GM23338 (cell line): ENCODE data around the gene RGCC. TPM values are rescaled to one million over a fixed set of nuclear protein-coding genes. Genes with fewer than 3 reads are reported as not detected.

Experiments used
- ATAC-seq: fragments of 200-7000 bp; cut with Tn5 transposase; 3 replicates; pipeline ENCODE4 v1.9.1; 2020
- DNase-seq: peaks from one replicate; pipeline ENCODE4 v3.0.0-alpha.2; 2015; ENCODE audit warnings: low spot score
- H2AFZ ChIP-seq: fragments of 200-600 bp; sonication (generic); 2 replicates; pipeline ENCODE4 v1.8.0; 2016; ENCODE audit warnings: antibody characterized with exemption, mild to moderate bottlenecking, moderate library complexity
- H3F3A ChIP-seq: fragments of 200-600 bp; sonication (generic); replicated peaks from 2 replicates; pipeline ENCODE4 v1.8.0; 2017; ENCODE audit warnings: antibody characterized with exemption, mixed run types, low read depth
- H3K27ac ChIP-seq: fragments of 200-600 bp; sonication (generic); 2 replicates; pipeline ENCODE4 v1.6.1; 2016; ENCODE audit warnings: low read depth
- H3K27me3 ChIP-seq: fragments of 200-600 bp; sonication (generic); 2 replicates; pipeline ENCODE4 v1.8.0; 2016; ENCODE audit warnings: mild to moderate bottlenecking, mixed run types, moderate library complexity; ENCODE audit not compliant: insufficient read depth
- H3K36me3 ChIP-seq: fragments of 200-600 bp; sonication (generic); 2 replicates; pipeline ENCODE4 v1.8.0; 2016; ENCODE audit warnings: mild to moderate bottlenecking; ENCODE audit not compliant: insufficient read depth
- H3K4me1 ChIP-seq: fragments of 200-600 bp; sonication (generic); 2 replicates; pipeline ENCODE4 v1.8.0; 2016; ENCODE audit warnings: mild to moderate bottlenecking, moderate library complexity; ENCODE audit not compliant: insufficient read depth
- H3K4me2 ChIP-seq: fragments of 200-600 bp; sonication (generic); 2 replicates; pipeline ENCODE4 v1.7.1; 2017; ENCODE audit warnings: mixed run types
- H3K4me3 ChIP-seq: fragments of 200-600 bp; sonication (generic); 2 replicates; pipeline ENCODE4 v1.6.1; 2016; ENCODE audit warnings: mixed run types
- H3K79me2 ChIP-seq: fragments of 200-600 bp; sonication (generic); replicated peaks from 2 replicates; pipeline ENCODE4 v1.8.0; 2017; ENCODE audit warnings: mild to moderate bottlenecking; ENCODE audit not compliant: insufficient read depth
- H3K9me2 ChIP-seq: fragments of 200-600 bp; sonication (generic); 2 replicates; pipeline ENCODE4 v1.8.0; 2017; ENCODE audit not compliant: insufficient read depth
- H4K20me1 ChIP-seq: fragments of 200-600 bp; sonication (generic); replicated peaks from 2 replicates; pipeline ENCODE4 v1.8.0; 2017; ENCODE audit warnings: mild to moderate bottlenecking; ENCODE audit not compliant: insufficient read depth
- H3K27ac Mint-ChIP-seq: 2 replicates; pipeline ENCODE4 v1.8.0; 2020; ENCODE audit warnings: inconsistent platforms, mild to moderate bottlenecking, moderate library complexity, mixed read lengths
- H3K27me3 Mint-ChIP-seq: 3 replicates; pipeline ENCODE4 v1.8.0; 2022; ENCODE audit warnings: low read depth, mild to moderate bottlenecking, moderate library complexity, mixed read lengths, inconsistent platforms; ENCODE audit not compliant: insufficient read depth, poor library complexity
- H3K36me3 Mint-ChIP-seq: 3 replicates; pipeline ENCODE4 v1.8.0; 2021; ENCODE audit warnings: low read depth, mild to moderate bottlenecking, inconsistent platforms, moderate library complexity, mixed read lengths
- H3K4me1 Mint-ChIP-seq: 3 replicates; pipeline ENCODE4 v1.8.0; 2020; ENCODE audit warnings: mild to moderate bottlenecking, inconsistent platforms, mixed read lengths
- H3K4me3 Mint-ChIP-seq: 3 replicates; pipeline ENCODE4 v1.8.0; 2021; ENCODE audit warnings: moderate library complexity, mild to moderate bottlenecking, inconsistent platforms, mixed read lengths
- H3K9me3 Mint-ChIP-seq: 3 replicates; pipeline ENCODE4 v1.8.0; 2020; ENCODE audit warnings: moderate library complexity, mild to moderate bottlenecking, inconsistent platforms, mixed read lengths
- CREB1 ChIP-seq: fragments of 250-450 bp; sonication (Bioruptor Pico); IDR thresholded peaks from 2 replicates; pipeline ENCODE4 v1.5.0; 2020; ENCODE audit warnings: low read depth, mild to moderate bottlenecking, moderate library complexity
- EZH2 ChIP-seq: fragments of 200-600 bp; sonication (generic); IDR thresholded peaks from one replicate; pipeline ENCODE4 v1.8.0; 2017; ENCODE audit warnings: antibody characterized with exemption, mild to moderate bottlenecking, low read depth; ENCODE audit not compliant: unreplicated experiment
- POLR2AphosphoS5 ChIP-seq: IDR thresholded peaks from 2 replicates; pipeline ENCODE4 v1.6.1; 2016; ENCODE audit warnings: antibody characterized with exemption, low read depth
- STAT1 ChIP-seq: IDR thresholded peaks from one replicate; pipeline ENCODE4 v1.6.1; 2016; ENCODE audit warnings: antibody characterized with exemption; ENCODE audit not compliant: unreplicated experiment
- polyA plus RNA-seq: library from polyadenylated mRNA; unstranded; fragments of >200 nt; fragmentation: Nextera tagmentation; extraction: Ambion mirVana; gene quantifications from 2 replicates; pipeline ENCODE4 v1.2.1, GENCODE V29; 2016
- total RNA-seq: library from RNA; depleted of rRNA; stranded (reverse); fragments of >200 nt; shearing (Covaris generic); gene quantifications from 2 replicates; pipeline ENCODE4 v1.2.3, GENCODE V29; 2014
- TF ChIP-seq, protein P1 (sequence below), 2 experiments: fragments of 200-600 bp in 1 of 2; sonication (generic) in 1 of 2; conservative IDR thresholded peaks; 2 replicates each; pipeline versions ENCODE4 v1.5.1 to v1.6.1; 2016 to 2017; ENCODE audit warnings: antibody characterized with exemption in 2 of 2, low read depth in 2 of 2, mild to moderate bottlenecking in 2 of 2, moderate library complexity in 1 of 2
- TF ChIP-seq, protein P2 (sequence below): fragments of 250-450 bp; sonication (Bioruptor Pico); IDR thresholded peaks from 2 replicates; pipeline ENCODE4 v1.5.0; 2020; ENCODE audit warnings: mild to moderate bottlenecking, moderate library complexity

Gene RGCC
- total and polyA plus RNA-seq, 2 experiments from 2014 or later = 0.65 to 0.66 TPM

DNA sequence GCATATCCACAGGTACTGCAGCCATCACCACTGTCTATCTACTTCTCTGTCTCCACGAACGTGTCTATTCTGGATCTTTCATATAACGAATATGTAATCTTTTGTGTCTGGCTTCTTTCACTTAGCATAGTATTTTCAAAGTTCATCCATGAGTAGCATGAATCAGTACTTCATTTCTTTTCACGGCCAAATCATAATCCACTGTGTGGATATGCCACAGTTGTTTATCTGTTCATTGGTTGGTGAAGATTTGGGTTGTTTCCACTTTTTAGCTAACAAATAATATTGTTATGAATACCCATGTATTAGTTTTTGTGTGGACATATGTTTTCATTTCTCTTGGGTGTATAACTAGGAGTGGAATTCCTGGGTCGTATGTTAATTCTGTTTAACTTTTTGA is 14.4 kb downstream of the RGCC start (continued):
- TF ChIP-seq, protein P1, sequence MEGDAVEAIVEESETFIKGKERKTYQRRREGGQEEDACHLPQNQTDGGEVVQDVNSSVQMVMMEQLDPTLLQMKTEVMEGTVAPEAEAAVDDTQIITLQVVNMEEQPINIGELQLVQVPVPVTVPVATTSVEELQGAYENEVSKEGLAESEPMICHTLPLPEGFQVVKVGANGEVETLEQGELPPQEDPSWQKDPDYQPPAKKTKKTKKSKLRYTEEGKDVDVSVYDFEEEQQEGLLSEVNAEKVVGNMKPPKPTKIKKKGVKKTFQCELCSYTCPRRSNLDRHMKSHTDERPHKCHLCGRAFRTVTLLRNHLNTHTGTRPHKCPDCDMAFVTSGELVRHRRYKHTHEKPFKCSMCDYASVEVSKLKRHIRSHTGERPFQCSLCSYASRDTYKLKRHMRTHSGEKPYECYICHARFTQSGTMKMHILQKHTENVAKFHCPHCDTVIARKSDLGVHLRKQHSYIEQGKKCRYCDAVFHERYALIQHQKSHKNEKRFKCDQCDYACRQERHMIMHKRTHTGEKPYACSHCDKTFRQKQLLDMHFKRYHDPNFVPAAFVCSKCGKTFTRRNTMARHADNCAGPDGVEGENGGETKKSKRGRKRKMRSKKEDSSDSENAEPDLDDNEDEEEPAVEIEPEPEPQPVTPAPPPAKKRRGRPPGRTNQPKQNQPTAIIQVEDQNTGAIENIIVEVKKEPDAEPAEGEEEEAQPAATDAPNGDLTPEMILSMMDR (conservative IDR thresholded peaks at IDR 0.05; ENCODE audit: low read depth in 2 of 2) = no peak
- TF ChIP-seq STAT1 (no peak), CREB1 (CRISPR knock-in tag) (no peak), EZH2 (no peak), POLR2AphosphoS5 (no peak)

DNA sequence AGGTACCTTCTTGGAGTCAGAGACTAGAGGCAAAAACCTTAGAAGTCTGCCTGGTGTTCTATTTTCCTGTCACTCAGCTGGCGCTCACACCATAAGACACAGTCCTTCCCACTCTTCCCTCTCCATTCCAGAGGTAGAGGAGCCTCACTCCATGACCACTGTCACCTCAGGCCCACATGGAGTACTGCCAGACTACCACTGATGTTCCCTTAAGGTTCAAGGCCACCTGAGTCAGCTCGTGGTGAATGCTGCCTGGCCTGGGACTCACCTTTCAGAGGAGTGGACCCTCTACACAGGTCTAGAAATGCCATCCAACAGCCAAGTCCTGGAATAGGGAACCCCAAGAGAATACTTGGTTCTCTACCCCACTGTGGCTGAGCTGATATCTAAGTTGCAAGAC is 29.9 kb downstream of the RGCC start:
- no peaks in the 10 kb centered on the region for H3F3A ChIP-seq
- no peak overlapping the region for H2AFZ ChIP-seq
- H3K9me2 ChIP-seq = peaks cover 7% of the 10 kb centered on the region; the same call in 1 of the 2 replicates
- ATAC-seq (no peak), DNase-seq (no peak)
- H3K79me2 ChIP-seq = no peaks in the 10 kb centered on the region
- Mint-ChIP-seq H3K27ac (no peak overlapping the region), H3K36me3 (no peaks in the 10 kb centered on the region), H3K4me3 (no peak overlapping the region), H3K9me3 (no peaks in the 10 kb centered on the region; the same call in 2 of the 3 replicates), H3K4me1 (no peaks in the 10 kb centered on the region), H3K27me3 (no peaks in the 10 kb centered on the region)
- no peak overlapping the region for H3K4me2 ChIP-seq
- H4K20me1 ChIP-seq = no peaks in the 10 kb centered on the region
- no peak overlapping the region for H3K27ac ChIP-seq
- no peaks in the 10 kb centered on the region for H3K27me3 ChIP-seq
- H3K36me3 ChIP-seq = no peaks in the 10 kb centered on the region
- H3K4me3 ChIP-seq = no peak overlapping the region
- TF ChIP-seq, protein P2, sequence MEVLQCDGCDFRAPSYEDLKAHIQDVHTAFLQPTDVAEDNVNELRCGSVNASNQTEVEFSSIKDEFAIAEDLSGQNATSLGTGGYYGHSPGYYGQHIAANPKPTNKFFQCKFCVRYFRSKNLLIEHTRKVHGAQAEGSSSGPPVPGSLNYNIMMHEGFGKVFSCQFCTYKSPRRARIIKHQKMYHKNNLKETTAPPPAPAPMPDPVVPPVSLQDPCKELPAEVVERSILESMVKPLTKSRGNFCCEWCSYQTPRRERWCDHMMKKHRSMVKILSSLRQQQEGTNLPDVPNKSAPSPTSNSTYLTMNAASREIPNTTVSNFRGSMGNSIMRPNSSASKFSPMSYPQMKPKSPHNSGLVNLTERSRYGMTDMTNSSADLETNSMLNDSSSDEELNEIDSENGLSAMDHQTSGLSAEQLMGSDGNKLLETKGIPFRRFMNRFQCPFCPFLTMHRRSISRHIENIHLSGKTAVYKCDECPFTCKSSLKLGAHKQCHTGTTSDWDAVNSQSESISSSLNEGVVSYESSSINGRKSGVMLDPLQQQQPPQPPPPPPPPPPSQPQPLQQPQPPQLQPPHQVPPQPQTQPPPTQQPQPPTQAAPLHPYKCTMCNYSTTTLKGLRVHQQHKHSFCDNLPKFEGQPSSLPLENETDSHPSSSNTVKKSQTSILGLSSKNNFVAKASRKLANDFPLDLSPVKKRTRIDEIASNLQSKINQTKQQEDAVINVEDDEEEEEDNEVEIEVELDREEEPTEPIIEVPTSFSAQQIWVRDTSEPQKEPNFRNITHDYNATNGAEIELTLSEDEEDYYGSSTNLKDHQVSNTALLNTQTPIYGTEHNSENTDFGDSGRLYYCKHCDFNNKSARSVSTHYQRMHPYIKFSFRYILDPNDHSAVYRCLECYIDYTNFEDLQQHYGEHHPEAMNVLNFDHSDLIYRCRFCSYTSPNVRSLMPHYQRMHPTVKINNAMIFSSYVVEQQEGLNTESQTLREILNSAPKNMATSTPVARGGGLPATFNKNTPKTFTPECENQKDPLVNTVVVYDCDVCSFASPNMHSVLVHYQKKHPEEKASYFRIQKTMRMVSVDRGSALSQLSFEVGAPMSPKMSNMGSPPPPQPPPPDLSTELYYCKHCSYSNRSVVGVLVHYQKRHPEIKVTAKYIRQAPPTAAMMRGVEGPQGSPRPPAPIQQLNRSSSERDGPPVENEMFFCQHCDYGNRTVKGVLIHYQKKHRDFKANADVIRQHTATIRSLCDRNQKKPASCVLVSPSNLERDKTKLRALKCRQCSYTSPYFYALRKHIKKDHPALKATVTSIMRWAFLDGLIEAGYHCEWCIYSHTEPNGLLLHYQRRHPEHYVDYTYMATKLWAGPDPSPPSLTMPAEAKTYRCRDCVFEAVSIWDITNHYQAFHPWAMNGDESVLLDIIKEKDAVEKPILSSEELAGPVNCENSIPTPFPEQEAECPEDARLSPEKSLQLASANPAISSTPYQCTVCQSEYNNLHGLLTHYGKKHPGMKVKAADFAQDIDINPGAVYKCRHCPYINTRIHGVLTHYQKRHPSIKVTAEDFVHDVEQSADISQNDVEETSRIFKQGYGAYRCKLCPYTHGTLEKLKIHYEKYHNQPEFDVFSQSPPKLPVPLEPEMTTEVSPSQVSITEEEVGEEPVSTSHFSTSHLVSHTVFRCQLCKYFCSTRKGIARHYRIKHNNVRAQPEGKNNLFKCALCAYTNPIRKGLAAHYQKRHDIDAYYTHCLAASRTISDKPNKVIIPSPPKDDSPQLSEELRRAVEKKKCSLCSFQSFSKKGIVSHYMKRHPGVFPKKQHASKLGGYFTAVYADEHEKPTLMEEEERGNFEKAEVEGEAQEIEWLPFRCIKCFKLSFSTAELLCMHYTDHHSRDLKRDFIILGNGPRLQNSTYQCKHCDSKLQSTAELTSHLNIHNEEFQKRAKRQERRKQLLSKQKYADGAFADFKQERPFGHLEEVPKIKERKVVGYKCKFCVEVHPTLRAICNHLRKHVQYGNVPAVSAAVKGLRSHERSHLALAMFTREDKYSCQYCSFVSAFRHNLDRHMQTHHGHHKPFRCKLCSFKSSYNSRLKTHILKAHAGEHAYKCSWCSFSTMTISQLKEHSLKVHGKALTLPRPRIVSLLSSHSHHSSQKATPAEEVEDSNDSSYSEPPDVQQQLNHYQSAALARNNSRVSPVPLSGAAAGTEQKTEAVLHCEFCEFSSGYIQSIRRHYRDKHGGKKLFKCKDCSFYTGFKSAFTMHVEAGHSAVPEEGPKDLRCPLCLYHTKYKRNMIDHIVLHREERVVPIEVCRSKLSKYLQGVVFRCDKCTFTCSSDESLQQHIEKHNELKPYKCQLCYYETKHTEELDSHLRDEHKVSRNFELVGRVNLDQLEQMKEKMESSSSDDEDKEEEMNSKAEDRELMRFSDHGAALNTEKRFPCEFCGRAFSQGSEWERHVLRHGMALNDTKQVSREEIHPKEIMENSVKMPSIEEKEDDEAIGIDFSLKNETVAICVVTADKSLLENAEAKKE = no peak
- H3K4me1 ChIP-seq = peaks cover 4% of the 10 kb centered on the region; the same call in 1 of the 2 replicates
